GM19455 (cell line): ENCODE data around the gene GAN.

ENCODE experiments used
- ATAC-seq: cut with Tn5 transposase; IDR thresholded peaks from one replicate; pipeline ENCODE4 v1.9.1; 2021; ENCODE audit not compliant: unreplicated experiment

GAN gene

GRCh38 chr16:81424771-81425170 lies 110.0 kb downstream of the GAN start:
- ATAC-seq = no peak

- no peak for ATAC-seq
Observed at GRCh38 chr16:81427219-81427618, 112.5 kb downstream of the GAN start.

GRCh38 chr16:81429045-81429521 lies 114.3 kb downstream of the GAN start:
- ATAC-seq = no peak

GRCh38 chr16:81431554-81432353 lies 117.0 kb downstream of the GAN start:
- no peak for ATAC-seq

GRCh38 chr16:81432937-81433557 lies 118.3 kb downstream of the GAN start:
- ATAC-seq = peak; percentile 52

GRCh38 chr16:81435103-81435502 lies 120.3 kb downstream of the GAN start:
- ATAC-seq = no peak

- no peak for ATAC-seq
Observed at GRCh38 chr16:81435567-81435966, 120.8 kb downstream of the GAN start.

GRCh38 chr16:81436386-81436785 lies 121.6 kb downstream of the GAN start:
- ATAC-seq = no peak

GRCh38 chr16:81437865-81438264 lies 123.1 kb downstream of the GAN start:
- ATAC-seq = no peak
